Measurements from ENCODE around the gene GALR3.

The GALR3 gene

GRCh38 chr22:37803639-37804351, 19.4 kb upstream of the GALR3 start:
- DNase-seq: no peak

GRCh38 chr22:37804352-37804880, 18.8 kb upstream of the GALR3 start:
- DNase-seq: no peak

- DNase-seq: peak; percentile 52
These were observed 18.0 kb upstream of the GALR3 start for GRCh38 chr22:37804881-37805809.

- no peak for DNase-seq
These were observed 17.3 kb upstream of the GALR3 start for GRCh38 chr22:37805810-37806277.

GRCh38 chr22:37806409-37807333, 16.5 kb upstream of the GALR3 start:
- DNase-seq: no peak

GRCh38 chr22:37807410-37808293, 15.5 kb upstream of the GALR3 start, which contains the start of gene GCAT:
TSS of gene GCAT (plus strand) at chr22:37807934. CDS start at chr22:37807968, 34 bp downstream.
- peak; percentile 59 for DNase-seq

GRCh38 chr22:37808294-37808657, 14.9 kb upstream of the GALR3 start:
- no peak for DNase-seq

- DNase-seq: no peak
These were observed 13.4 kb upstream of the GALR3 start for GRCh38 chr22:37809672-37810333.

- DNase-seq: no peak
These were observed 11.3 kb upstream of the GALR3 start for GRCh38 chr22:37811867-37812266.

- no peak for DNase-seq
These were observed 10.1 kb upstream of the GALR3 start for GRCh38 chr22:37812869-37813678.

- DNase-seq: no peak
These were observed 7.6 kb upstream of the GALR3 start for GRCh38 chr22:37815593-37815992.

- DNase-seq: no peak
These were observed 6.5 kb upstream of the GALR3 start for GRCh38 chr22:37816543-37817180.

GRCh38 chr22:37817705-37818408, 5.3 kb upstream of the GALR3 start:
- no peak for DNase-seq

GRCh38 chr22:37818409-37819104, 4.6 kb upstream of the GALR3 start:
- no peak for DNase-seq

- no peak for DNase-seq
These were observed 4.1 kb upstream of the GALR3 start for GRCh38 chr22:37819105-37819433.

- no peak for DNase-seq
These were observed 2.8 kb upstream of the GALR3 start for GRCh38 chr22:37820350-37820749.

- DNase-seq: no peak
These were observed 926 bp upstream of the GALR3 start for GRCh38 chr22:37822079-37822833.

Measured in NCI-H2107 (cell line).